ENCODE measurements around the gene FUT7. TPM values are rescaled to one million over a fixed set of nuclear protein-coding genes. Genes with fewer than 3 reads are reported as not detected.

FUT7 gene
- total and polyA plus RNA-seq, 2 of the 8 experiments (the other 6 are each of a cell fraction or from before 2014, with no cell fraction given) = not detected

DNA sequence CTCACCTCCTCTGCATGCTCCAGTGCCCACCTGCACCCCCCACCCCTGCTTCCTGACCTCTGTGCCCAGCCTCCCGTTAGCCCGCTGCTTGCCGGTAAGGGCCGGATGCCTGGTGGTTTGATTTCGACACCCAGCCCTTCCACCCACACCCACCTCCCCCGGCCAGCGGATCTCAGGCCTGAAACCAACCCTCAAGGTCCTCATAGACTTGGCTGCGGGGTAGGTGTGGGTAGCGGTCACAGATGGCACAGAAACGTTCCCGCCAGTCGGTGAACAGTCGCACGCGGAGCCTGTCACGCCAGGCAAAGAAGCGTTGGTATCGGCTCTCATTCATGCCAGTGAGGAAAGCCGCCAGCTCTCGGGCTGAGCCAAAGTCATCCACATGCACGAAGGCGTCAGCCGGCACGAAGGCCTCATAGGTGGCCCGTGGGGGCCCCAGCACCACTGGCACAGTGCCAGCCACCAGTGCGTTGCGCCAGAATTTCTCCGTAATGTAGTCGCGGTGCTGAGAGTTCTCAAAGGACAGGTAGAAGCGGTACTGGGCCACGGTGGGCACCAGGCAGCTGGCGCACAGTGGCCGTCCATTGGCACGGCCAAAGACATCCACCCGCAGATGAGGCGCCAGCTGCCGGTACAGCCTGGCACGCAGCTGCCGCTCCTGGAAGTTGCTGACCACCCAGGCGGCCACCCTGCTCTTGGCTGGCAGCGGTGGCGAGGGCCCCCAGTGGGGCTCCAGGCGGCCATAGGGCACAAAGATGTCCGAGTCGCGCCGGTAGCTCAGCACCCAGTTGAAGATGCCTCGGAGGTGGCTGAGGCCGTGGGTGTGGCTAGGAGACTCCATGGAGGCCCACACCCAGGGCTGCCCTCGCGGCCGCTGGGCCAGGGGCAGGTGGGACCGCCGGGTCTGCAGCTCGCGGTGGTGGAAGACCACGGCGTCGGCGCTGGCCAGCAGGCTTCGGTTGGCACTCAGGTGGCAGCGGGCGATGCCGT, 1.1 kb downstream of the FUT7 start:
- 95% methylated on average over 64 of the region's 65 CpGs; no CpG with 5 or more reads in 1 of the 2 experiments for WGBS, 2 experiments (ENCODE audit: extremely low coverage in 1 of 2, insufficient coverage in 1 of 2, insufficient read length in 1 of 2, insufficient replicate concordance in 2 of 2, low coverage in 1 of 2, low lambda C conversion rate in 2 of 2, missing lambda C conversion rate in 1 of 2)
- H2BK120ac ChIP-seq (replicated peaks; ENCODE audit: low read depth, low read length) = no peak overlapping the region
- no peak overlapping the region for H3K14ac ChIP-seq (ENCODE audit: insufficient read length)
- no peak overlapping the region for H2AFZ ChIP-seq (ENCODE audit: low read length)
- TF ChIP-seq, protein P1, sequence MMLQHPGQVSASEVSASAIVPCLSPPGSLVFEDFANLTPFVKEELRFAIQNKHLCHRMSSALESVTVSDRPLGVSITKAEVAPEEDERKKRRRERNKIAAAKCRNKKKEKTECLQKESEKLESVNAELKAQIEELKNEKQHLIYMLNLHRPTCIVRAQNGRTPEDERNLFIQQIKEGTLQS (IDR thresholded peaks at IDR 0.05; ENCODE audit: insufficient read depth, low read depth, low read length) = no peak
- no peak for TF ChIP-seq POLR2A (IDR thresholded peaks at IDR 0.05; ENCODE audit: control extremely low read depth in 1 of 2, low read depth in 2 of 2, low read length in 2 of 2)
- no peak for TF ChIP-seq BCL11A (IDR thresholded peaks at IDR 0.05; ENCODE audit: low read depth in 2 of 2, low read length in 2 of 2)
- H3K4me2 ChIP-seq (ENCODE audit: insufficient read depth in 1 of 2, low read depth in 2 of 2, low read length in 2 of 2) = no peak overlapping the region
- no peak overlapping the region; the same call in 1 of the 2 replicates for H4K8ac ChIP-seq (ENCODE audit: extremely low read depth, insufficient read depth, low read length)
- DNase-seq (ENCODE audit: low read depth in 1 of 2, low spot score in 2 of 2) (no peak), FAIRE-seq (no peak)
- no peak overlapping the region for H4K91ac ChIP-seq (replicated peaks; ENCODE audit: insufficient read length, low read length)
- H3K79me1 ChIP-seq (ENCODE audit: low read depth, low read length) = no peaks in the 10 kb centered on the region
- CTCF ChIA-PET (ENCODE audit: partially characterized antibody) = interaction anchor here (1.2 to 8.5 kb wide), 21 partner anchors 11 to 248 kb away, joined by 3 to 110 read pairs (median 10); partner anchors contain the start of genes AJM1, C8G, CLIC3 and LCNL1
- H2BK5ac ChIP-seq (ENCODE audit: low read depth, low read length) = no peak overlapping the region
- H3K23me2 ChIP-seq (ENCODE audit: low read depth, low read length) = peaks cover 4% of the 10 kb centered on the region; the same call in 1 of the 2 replicates
- no peak overlapping the region for H3K23ac ChIP-seq (ENCODE audit: insufficient read length)
- H3K4ac ChIP-seq (replicated peaks; ENCODE audit: insufficient read length, low read depth, low read length) = no peak overlapping the region
- H3K27me3 ChIP-seq (replicated peaks in 1 of 4; ENCODE audit: control insufficient read depth in 3 of 4, extremely low read depth in 1 of 4, insufficient read depth in 3 of 4, low read length in 3 of 4) = peaks cover 1 to 27% (median 15%) of the 10 kb centered on the region in 4 experiments; a peak in 6 of 7 replicates
- H3K4me3 ChIP-seq (ENCODE audit: extremely low read depth in 1 of 4, insufficient read depth in 2 of 4, low read depth in 3 of 4, low read length in 4 of 4) = no peak overlapping the region
- H3K9me3 ChIP-seq (ENCODE audit: insufficient read depth in 2 of 2, low read depth in 1 of 2, low read length in 1 of 2) = no peaks in the 10 kb centered on the region
- no peak overlapping the region for H3K27ac ChIP-seq (ENCODE audit: low read depth, low read length)
- POLR2A ChIA-PET (ENCODE audit: partially characterized antibody) = interaction anchor here (1.9 to 2.1 kb wide), 2 partner anchors 14 kb away, joined by 4 to 5 read pairs; no protein-coding TSS in a partner anchor
- H2BK15ac ChIP-seq (ENCODE audit: low read length) = no peak overlapping the region
- no peak overlapping the region for H3K9ac ChIP-seq (replicated peaks in 1 of 4; ENCODE audit: extremely low read depth in 1 of 4, low read depth in 3 of 4, low read length in 3 of 4)
- peaks cover 0 to 11% (median 2%) of the 10 kb centered on the region in 4 experiments; a peak in 5 of 7 replicates for H3K4me1 ChIP-seq (replicated peaks in 1 of 4; ENCODE audit: control insufficient read depth in 3 of 4, insufficient read depth in 4 of 4, low read length in 3 of 4)
- no peak overlapping the region for H2AK5ac ChIP-seq (ENCODE audit: low read depth, low read length)
- no peak overlapping the region for H3K56ac ChIP-seq (replicated peaks; ENCODE audit: insufficient read length, low read depth, low read length)
- peaks cover 1 to 2% of the 10 kb centered on the region in 2 experiments for H4K20me1 ChIP-seq (replicated peaks in 1 of 2; ENCODE audit: control insufficient read depth in 1 of 2, insufficient read depth in 2 of 2, low read length in 2 of 2)
- H2BK20ac ChIP-seq (ENCODE audit: low read length) = no peak overlapping the region
- no peak overlapping the region for H4K5ac ChIP-seq (ENCODE audit: insufficient read length, low read depth, low read length)
- H3K18ac ChIP-seq (ENCODE audit: extremely low read depth, low read length) = no peak overlapping the region
- H3K36me3 ChIP-seq (ENCODE audit: control insufficient read depth in 2 of 4, insufficient read depth in 4 of 4, low read length in 3 of 4) = no peaks in the 10 kb centered on the region
- no peaks in the 10 kb centered on the region for H3K79me2 ChIP-seq (ENCODE audit: control insufficient read depth in 1 of 2, insufficient read depth in 2 of 2, low read length in 2 of 2)
- no peak overlapping the region; the same call in 1 of the 2 replicates for H2BK12ac ChIP-seq (ENCODE audit: low read depth, low read length)
